ENCODE data around the gene CMSS1. TPM values are rescaled to one million over a fixed set of nuclear protein-coding genes. Genes with fewer than 3 reads are reported as not detected.

Gene CMSS1
- total and polyA plus RNA-seq, 2 of the 13 experiments (the other 11 are each of a cell fraction or from before 2014, with no cell fraction given), result 6.4 to 48.7 TPM

GRCh38 chr3:100068826-100069225 is 251.2 kb downstream of the CMSS1 start (continued):
- TF ChIP-seq FOXP1 (IDR thresholded peaks at IDR 0.05) (no peak), FOXP1 (CRISPR knock-in tag; IDR thresholded peaks at IDR 0.05) (no peak; the same call in 1 of the 2 replicates), YY1 (IDR thresholded peaks at IDR 0.05; ENCODE audit: insufficient read depth, insufficient replicate concordance, low read depth, low read length) (no peak), ZNF20 (CRISPR knock-in tag; IDR thresholded peaks at IDR 0.05) (no peak), ELF4 (CRISPR knock-in tag; IDR thresholded peaks at IDR 0.05; ENCODE audit: borderline replicate concordance) (no peak), PLRG1 (conservative IDR thresholded peaks at IDR 0.05) (no peak), ZNF232 (CRISPR knock-in tag; IDR thresholded peaks at IDR 0.05; ENCODE audit: borderline replicate concordance) (no peak), SATB2 (CRISPR knock-in tag; IDR thresholded peaks at IDR 0.05) (no peak), LBX2 (CRISPR knock-in tag; IDR thresholded peaks at IDR 0.05; ENCODE audit: borderline replicate concordance) (no peak), KLF13 (CRISPR knock-in tag; IDR thresholded peaks at IDR 0.05) (no peak), PHB2 (IDR thresholded peaks at IDR 0.05; ENCODE audit: partially characterized antibody) (no peak), ZNF253 (CRISPR knock-in tag; IDR thresholded peaks at IDR 0.05; ENCODE audit: borderline replicate concordance) (no peak), HIVEP1 (CRISPR knock-in tag; IDR thresholded peaks at IDR 0.05) (no peak), ZNF598 (CRISPR knock-in tag; IDR thresholded peaks at IDR 0.05; ENCODE audit: borderline replicate concordance) (no peak), ZMYM4 (CRISPR knock-in tag; IDR thresholded peaks at IDR 0.05) (peak; percentile 93), XBP1 (CRISPR knock-in tag; IDR thresholded peaks at IDR 0.05) (no peak), ZNF513 (CRISPR knock-in tag; conservative IDR thresholded peaks at IDR 0.05) (no peak), ZNF44 (CRISPR knock-in tag; IDR thresholded peaks at IDR 0.05) (no peak), SMC3 (IDR thresholded peaks at IDR 0.05; ENCODE audit: low read length) (peak; percentile 98), GZF1 (CRISPR knock-in tag; IDR thresholded peaks at IDR 0.05) (no peak), ZNF800 (CRISPR knock-in tag; IDR thresholded peaks at IDR 0.05) (no peak), ZNF512 (CRISPR knock-in tag; IDR thresholded peaks at IDR 0.05) (no peak), ZSCAN21 (CRISPR knock-in tag; IDR thresholded peaks at IDR 0.05; ENCODE audit: borderline replicate concordance) (no peak), THAP7 (CRISPR knock-in tag; IDR thresholded peaks at IDR 0.05) (no peak), GRHL1 (CRISPR knock-in tag; conservative IDR thresholded peaks at IDR 0.05) (no peak)

Data from HepG2 (cell line).